Kidney epithelial cell (primary cell): ENCODE data around the gene DPEP3. TPM values are rescaled to one million over a fixed set of nuclear protein-coding genes. Genes with fewer than 3 reads are reported as not detected.

ENCODE experiments used
- DNase-seq: peaks from one replicate; pipeline ENCODE4 v3.0.0-alpha.2; 2010; ENCODE audit warnings: low read depth
- H3K27me3 ChIP-seq: 2 replicates; pipeline ENCODE4 v1.6.0; 2011; ENCODE audit warnings: low read length; ENCODE audit not compliant: control insufficient read depth, insufficient read depth
- H3K36me3 ChIP-seq: 2 replicates; pipeline ENCODE4 v1.5.1; 2011; ENCODE audit warnings: low read length; ENCODE audit not compliant: control insufficient read depth, insufficient read depth
- H3K4me3 ChIP-seq: 2 replicates; pipeline ENCODE4 v1.5.1; 2011; ENCODE audit warnings: low read depth, mild to moderate bottlenecking, control low read depth, low read length
- CTCF ChIP-seq: IDR thresholded peaks from 2 replicates; pipeline ENCODE4 v1.5.1; 2011; ENCODE audit warnings: mild to moderate bottlenecking, moderate library complexity, low read length, control low read depth, inconsistent platforms; ENCODE audit not compliant: insufficient read depth, poor library complexity, severe bottlenecking
- total RNA-seq: library from RNA; depleted of rRNA; stranded (reverse); fragments of >200 nt; gene quantifications from 2 replicates; pipeline ENCODE4 v1.2.3, GENCODE V29; 2015

The DPEP3 gene
- total RNA-seq, 1 donor from 2014 or later: not detected

GRCh38 chr16:67965668-67966548 lies 14.4 kb downstream of the DPEP3 start:
- Histone ChIP-seq H3K36me3 (no peaks in the 10 kb centered on the region), H3K4me3 (no peak overlapping the region), H3K27me3 (no peaks in the 10 kb centered on the region)
- TF ChIP-seq CTCF: no peak
- no peak for DNase-seq

GRCh38 chr16:67964477-67965131 lies 15.7 kb downstream of the DPEP3 start:
- Histone ChIP-seq H3K36me3 (no peaks in the 10 kb centered on the region), H3K27me3 (no peaks in the 10 kb centered on the region), H3K4me3 (no peak overlapping the region)
- DNase-seq: no peak
- TF ChIP-seq CTCF: no peak

GRCh38 chr16:67963662-67964321 lies 16.5 kb downstream of the DPEP3 start:
- H3K36me3 ChIP-seq: no peaks in the 10 kb centered on the region
- DNase-seq: no peak
- TF ChIP-seq CTCF: no peak

GRCh38 chr16:67963292-67963661 lies 17.0 kb downstream of the DPEP3 start:
- no peaks in the 10 kb centered on the region for H3K27me3 ChIP-seq

More at GRCh38 chr16:67963662-67964321, 16.5 kb downstream of the DPEP3 start:
- Histone ChIP-seq H3K4me3 (no peak overlapping the region), H3K27me3 (no peaks in the 10 kb centered on the region)

GRCh38 chr16:67962135-67962534 lies 18.2 kb downstream of the DPEP3 start:
- DNase-seq: no peak
- Histone ChIP-seq H3K4me3 (no peak overlapping the region), H3K36me3 (no peaks in the 10 kb centered on the region), H3K27me3 (no peaks in the 10 kb centered on the region)
- no peak for TF ChIP-seq CTCF

More at GRCh38 chr16:67963292-67963661, 17.0 kb downstream of the DPEP3 start:
- no peak for DNase-seq
- H3K4me3 ChIP-seq: no peak overlapping the region
- H3K36me3 ChIP-seq: no peaks in the 10 kb centered on the region
- TF ChIP-seq CTCF: no peak
